Measurements from ENCODE around the gene SNRPB2.
A peak's percentile ranks its signal among the peaks of the same experiment; 100 is the strongest.

Gene SNRPB2

GRCh38 chr20:16729565-16730460 lies at the start of gene SNRPB2:
Gene SNRPB2 (plus strand): TSS chr20:16730026. CDS start chr20:16731703, 1,677 bp downstream.
- peak; percentile 89 for DNase-seq (ENCODE audit: low read depth)

- no peak for DNase-seq (ENCODE audit: low read depth)
Measured at GRCh38 chr20:16684416-16684815, 45.4 kb upstream of the SNRPB2 start.

GRCh38 chr20:16689906-16690305 lies 39.9 kb upstream of the SNRPB2 start:
- no peak for DNase-seq (ENCODE audit: low read depth)

- no peak for DNase-seq (ENCODE audit: low read depth)
Measured at GRCh38 chr20:16691381-16691780, 38.4 kb upstream of the SNRPB2 start.

GRCh38 chr20:16692009-16692408 lies 37.8 kb upstream of the SNRPB2 start:
- DNase-seq (ENCODE audit: low read depth): no peak

- DNase-seq (ENCODE audit: low read depth): no peak
Measured at GRCh38 chr20:16692442-16692841, 37.4 kb upstream of the SNRPB2 start.

GRCh38 chr20:16693278-16693677 lies 36.5 kb upstream of the SNRPB2 start:
- DNase-seq (ENCODE audit: low read depth): no peak

GRCh38 chr20:16694161-16694560 lies 35.7 kb upstream of the SNRPB2 start:
- no peak for DNase-seq (ENCODE audit: low read depth)

GRCh38 chr20:16695628-16696027 lies 34.2 kb upstream of the SNRPB2 start:
- DNase-seq (ENCODE audit: low read depth): no peak

GRCh38 chr20:16699293-16699692 lies 30.5 kb upstream of the SNRPB2 start:
- DNase-seq (ENCODE audit: low read depth): no peak

GRCh38 chr20:16701296-16701695 lies 28.5 kb upstream of the SNRPB2 start:
- DNase-seq (ENCODE audit: low read depth): no peak

- DNase-seq (ENCODE audit: low read depth): no peak
Measured at GRCh38 chr20:16703570-16703969, 26.3 kb upstream of the SNRPB2 start.

- no peak for DNase-seq (ENCODE audit: low read depth)
Measured at GRCh38 chr20:16707674-16708073, 22.2 kb upstream of the SNRPB2 start.

GRCh38 chr20:16708602-16709001 lies 21.2 kb upstream of the SNRPB2 start:
- no peak for DNase-seq (ENCODE audit: low read depth)

GRCh38 chr20:16709017-16709416 lies 20.8 kb upstream of the SNRPB2 start:
- DNase-seq (ENCODE audit: low read depth): no peak

- DNase-seq (ENCODE audit: low read depth): no peak
Measured at GRCh38 chr20:16710781-16711180, 19.0 kb upstream of the SNRPB2 start.

- DNase-seq (ENCODE audit: low read depth): no peak
Measured at GRCh38 chr20:16711661-16712258, 18.1 kb upstream of the SNRPB2 start.

- no peak for DNase-seq (ENCODE audit: low read depth)
Measured at GRCh38 chr20:16712511-16712947, 17.3 kb upstream of the SNRPB2 start.

- no peak for DNase-seq (ENCODE audit: low read depth)
Measured at GRCh38 chr20:16713066-16713465, 16.8 kb upstream of the SNRPB2 start.

- no peak for DNase-seq (ENCODE audit: low read depth)
Measured at GRCh38 chr20:16714242-16714641, 15.6 kb upstream of the SNRPB2 start.

- no peak for DNase-seq (ENCODE audit: low read depth)
Measured at GRCh38 chr20:16714751-16715150, 15.1 kb upstream of the SNRPB2 start.

- no peak for DNase-seq (ENCODE audit: low read depth)
Measured at GRCh38 chr20:16719421-16719820, 10.4 kb upstream of the SNRPB2 start.

- DNase-seq (ENCODE audit: low read depth): no peak
Measured at GRCh38 chr20:16729080-16729479, 746 bp upstream of the SNRPB2 start.

Data from stimulated activated CD4-positive, alpha-beta T cell treated with anti-CD3 and anti-CD28 coated beads, Interleukin-2, amount 100 ng/mL, for 4 hours (primary cell).